HCT116 (cell line): ENCODE results near the gene LRBA. TPM values are rescaled to one million over a fixed set of nuclear protein-coding genes. Genes with fewer than 3 reads are reported as not detected.
"Not testable (repeated sequence)": the region's sequence is repeated elsewhere in the genome, so short reads cannot be mapped to it uniquely, and the experiment has no call there.

Experiments used
- ATAC-seq: fragments of 200-7000 bp; cut with Tn5 transposase; 2 replicates; pipeline ENCODE4 v1.9.1; 2020; ENCODE audit warnings: mild to moderate bottlenecking, moderate library complexity
- BruUV-seq: library from RNA; stranded (reverse); fragments of 400-500 nt; replicated peaks from 2 replicates; lab custom pipeline; 2021; lab: Mats Ljungman, UMichigan
- CTCF ChIA-PET: fragments of 300-600 bp; sonication (Branson Sonifier 250); formaldehyde crosslinking; loops from one replicate; lab custom pipeline; 2021; ENCODE audit warnings: antibody characterized with exemption; lab: Charles Lee
- POLR2A ChIA-PET: fragments of 300-600, 350-600 bp; sonication (Branson Sonifier 250); formaldehyde crosslinking; loops from one replicate; lab custom pipeline; 2021; ENCODE audit warnings: antibody characterized with exemption; lab: Charles Lee
- RAD21 ChIA-PET, 2 experiments: fragments of 300-600 bp; sonication (Branson Sonifier 250); formaldehyde crosslinking; loops; one replicate each; lab custom pipeline; 2023; ENCODE audit warnings: low total read pairs in 2 of 2; ENCODE audit not compliant: uncharacterized antibody in 2 of 2, unreplicated experiment in 2 of 2, low non-redundant PET in 1 of 2; lab: Charles Lee
- DNase-seq: peaks from one replicate; pipeline ENCODE4 v3.0.0-alpha.2; 2010; ENCODE audit warnings: low read depth, low spot score
- H2AFZ ChIP-seq: fragments of 200-600 bp; shearing (Covaris generic), sonication (generic); 2 replicates; pipeline ENCODE4 v1.6.1; 2017; ENCODE audit warnings: low read depth, mixed run types, mixed read lengths, antibody characterized with exemption, low read length; ENCODE audit not compliant: poor library complexity, severe bottlenecking
- H3K27ac ChIP-seq: 2 replicates; pipeline ENCODE4 v1.5.1; 2012; ENCODE audit warnings: low read depth, low read length
- H3K27me3 ChIP-seq: fragments of 200-600 bp; sonication (generic); 2 replicates; pipeline ENCODE4 v1.6.1; 2016; ENCODE audit warnings: mixed run types, low read length, mixed read lengths; ENCODE audit not compliant: insufficient read depth
- H3K36me3 ChIP-seq, 2 experiments: fragments of 200-500 bp in 1 of 2; fragments of 200-600 bp in 1 of 2; sonication (Bioruptor generic) in 1 of 2; sonication (generic) in 1 of 2; 2 replicates each; pipeline versions ENCODE4 v1.5.1 to v1.6.1; 2014 to 2016; ENCODE audit warnings: low read length in 2 of 2, inconsistent platforms in 1 of 2, mixed read lengths in 1 of 2, mixed run types in 1 of 2; ENCODE audit not compliant: insufficient read depth in 2 of 2, control insufficient read depth in 1 of 2
- H3K4me1 ChIP-seq, 2 experiments: fragments of 200-600 bp in 1 of 2; sonication (generic) in 1 of 2; 2 replicates each; pipeline versions ENCODE4 v1.5.1 to v1.6.1; 2012 to 2017; ENCODE audit warnings: low read length in 2 of 2, inconsistent platforms in 1 of 2, mild to moderate bottlenecking in 1 of 2, mixed read lengths in 1 of 2, mixed run types in 1 of 2, moderate library complexity in 1 of 2; ENCODE audit not compliant: insufficient read depth in 2 of 2, control insufficient read depth in 1 of 2
- H3K4me2 ChIP-seq: fragments of 200-600 bp; sonication (generic); 2 replicates; pipeline ENCODE4 v1.6.1; 2017; ENCODE audit warnings: mixed run types, low read length, mixed read lengths
- H3K4me3 ChIP-seq, 2 experiments: fragments of 200-600 bp in 1 of 2; sonication (generic) in 1 of 2; replicated peaks in 1 of 2; 2 replicates each; pipeline ENCODE4 v1.5.1; 2011 to 2016; ENCODE audit warnings: low read length in 2 of 2, control low read depth in 1 of 2, low read depth in 1 of 2, mild to moderate bottlenecking in 1 of 2, mixed read lengths in 1 of 2, mixed run types in 1 of 2
- H3K79me2 ChIP-seq: fragments of 200-600 bp; sonication (generic); 2 replicates; pipeline ENCODE4 v1.6.1; 2017; ENCODE audit warnings: mild to moderate bottlenecking, mixed run types, low read length, moderate library complexity, mixed read lengths; ENCODE audit not compliant: insufficient read depth
- H3K9ac ChIP-seq: fragments of 200-600 bp; sonication (generic); 2 replicates; pipeline ENCODE4 v1.6.1; 2016; ENCODE audit warnings: low read length, mixed read lengths
- H3K9me2 ChIP-seq: fragments of 200-600 bp; sonication (generic), shearing (Covaris generic); 2 replicates; pipeline ENCODE4 v1.6.1; 2017; ENCODE audit warnings: mixed run types, mild to moderate bottlenecking, moderate library complexity; ENCODE audit not compliant: insufficient read depth
- H3K9me3 ChIP-seq, 2 experiments: fragments of 200-500 bp in 1 of 2; fragments of 200-600 bp in 1 of 2; sonication (Bioruptor generic) in 1 of 2; sonication (generic) in 1 of 2; 2 replicates each; pipeline ENCODE4 v1.6.1; 2014 to 2017; ENCODE audit warnings: low read length in 2 of 2, mixed read lengths in 2 of 2, inconsistent platforms in 1 of 2, low read depth in 1 of 2, mild to moderate bottlenecking in 1 of 2, mixed run types in 1 of 2, moderate library complexity in 1 of 2; ENCODE audit not compliant: control insufficient read depth in 1 of 2, insufficient read depth in 1 of 2
- H4K20me1 ChIP-seq: fragments of 200-600 bp; sonication (generic), shearing (Covaris generic); 2 replicates; pipeline ENCODE4 v1.6.1; 2017; ENCODE audit warnings: mixed run types, mild to moderate bottlenecking, moderate library complexity; ENCODE audit not compliant: insufficient read depth
- CBX3 ChIP-seq: IDR thresholded peaks from 2 replicates; pipeline ENCODE4 v1.6.1; 2012; ENCODE audit warnings: low read depth
- CEBPB ChIP-seq: IDR thresholded peaks from 2 replicates; pipeline ENCODE4 v1.6.1; 2012; ENCODE audit warnings: low read depth
- EZH2phosphoT487 ChIP-seq: fragments of 200-600 bp; IDR thresholded peaks from 2 replicates; pipeline ENCODE4 v1.6.1; 2018; ENCODE audit warnings: antibody characterized with exemption, borderline replicate concordance
- FOSL1 ChIP-seq: IDR thresholded peaks from 2 replicates; pipeline ENCODE4 v1.6.1; 2012; ENCODE audit warnings: low read depth
- JUND ChIP-seq: IDR thresholded peaks from 2 replicates; pipeline ENCODE4 v1.6.1; 2012
- POLR2A ChIP-seq: IDR thresholded peaks from 2 replicates; pipeline ENCODE4 v1.7.0; 2011; ENCODE audit warnings: borderline replicate concordance; ENCODE audit not compliant: insufficient read depth, insufficient read length; ENCODE audit errors: extremely low read depth
- POLR2AphosphoS5 ChIP-seq: IDR thresholded peaks from 2 replicates; pipeline ENCODE4 v1.6.1; 2011; ENCODE audit warnings: mild to moderate bottlenecking, low read depth, low read length, moderate library complexity
- SIN3A ChIP-seq: IDR thresholded peaks from 2 replicates; pipeline ENCODE4 v1.6.1; 2012; ENCODE audit warnings: low read depth
- SP1 ChIP-seq: IDR thresholded peaks from 2 replicates; pipeline ENCODE4 v1.6.1; 2012; ENCODE audit warnings: low read depth
- TCF7L2 ChIP-seq: IDR thresholded peaks from 2 replicates; pipeline ENCODE4 v1.7.0; 2011; ENCODE audit warnings: borderline replicate concordance, inconsistent platforms; ENCODE audit not compliant: insufficient read depth, insufficient read length; ENCODE audit errors: extremely low read depth
- ZFX ChIP-seq: fragments of 450-650 bp; IDR thresholded peaks from 2 replicates; pipeline ENCODE4 v1.6.1; 2017
- intact Hi-C: fragments of 100-400 bp; cut with micrococcal nuclease; formaldehyde crosslinking; loops from 2 replicates; pipeline ENCODE4 v1.10.0; 2022
- total RNA-seq: library from RNA; stranded (reverse); gene quantifications from one replicate; pipeline ENCODE4 v1.2.1, GENCODE V29; 2021; ENCODE audit not compliant: unreplicated experiment
- TF ChIP-seq, protein P1 (sequence below): IDR thresholded peaks from 2 replicates; pipeline ENCODE4 v1.6.1; 2012

Gene LRBA
- total RNA-seq, 1 experiment from 2014 or later = 79.8 TPM

DNA sequence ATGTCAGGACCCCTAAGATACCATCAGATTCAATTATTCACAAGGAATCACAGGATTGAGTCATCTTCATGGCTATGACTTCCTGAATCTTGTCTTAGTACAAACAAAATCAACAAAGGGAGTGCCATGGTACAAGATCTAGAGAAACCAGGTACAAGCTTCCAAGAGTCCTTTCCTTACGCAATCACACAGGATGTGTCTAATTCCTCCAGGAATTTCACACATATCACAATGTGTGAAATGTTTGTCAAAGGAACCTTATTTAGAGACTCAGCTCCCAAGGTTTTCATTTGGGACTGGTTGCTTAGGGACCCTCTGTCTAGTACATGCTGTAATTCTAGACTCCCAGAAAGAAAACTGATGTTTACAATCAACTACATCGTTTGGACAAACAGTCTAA lies 350.1 kb downstream of the LRBA start:
- no peaks in the 10 kb centered on the region for H3K9me3 ChIP-seq
- no peak for ATAC-seq
- no TSS peak for BruUV-seq
- DNase-seq = peak; percentile 26
- no peak overlapping the region for H3K4me3 ChIP-seq
- TF ChIP-seq, protein P1, sequence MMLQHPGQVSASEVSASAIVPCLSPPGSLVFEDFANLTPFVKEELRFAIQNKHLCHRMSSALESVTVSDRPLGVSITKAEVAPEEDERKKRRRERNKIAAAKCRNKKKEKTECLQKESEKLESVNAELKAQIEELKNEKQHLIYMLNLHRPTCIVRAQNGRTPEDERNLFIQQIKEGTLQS = no peak
- TF ChIP-seq JUND = peak; percentile 26; the same call in 1 of the 2 replicates
- peak; percentile 56; the same call in 1 of the 2 replicates for TF ChIP-seq CBX3
- TF ChIP-seq CEBPB = peak; percentile 96
- no peak for TF ChIP-seq POLR2A
- peak; percentile 45; the same call in 1 of the 2 replicates for TF ChIP-seq FOSL1
- TF ChIP-seq EZH2phosphoT487 = no peak
- TF ChIP-seq SP1 = peak; percentile 37
- TF ChIP-seq TCF7L2 = no peak
- no peaks in the 10 kb centered on the region for H4K20me1 ChIP-seq
- POLR2A ChIA-PET = no interaction called here
- no peak overlapping the region for H3K9ac ChIP-seq
- H3K9me2 ChIP-seq = no peaks in the 10 kb centered on the region
- no peaks in the 10 kb centered on the region for H3K27me3 ChIP-seq
- no peak overlapping the region for H2AFZ ChIP-seq
- H3K4me1 ChIP-seq = peaks cover 2 to 11% of the 10 kb centered on the region in 2 experiments; a peak in 3 of 4 replicates
- H3K4me2 ChIP-seq = peak overlapping the region; percentile 20
- RAD21 ChIA-PET = no interaction called here
- no peaks in the 10 kb centered on the region for H3K79me2 ChIP-seq
- intact Hi-C loops = no loop called here
- no peaks in the 10 kb centered on the region for H3K36me3 ChIP-seq
- CTCF ChIA-PET = no interaction called here
- no peak overlapping the region for H3K27ac ChIP-seq

DNA sequence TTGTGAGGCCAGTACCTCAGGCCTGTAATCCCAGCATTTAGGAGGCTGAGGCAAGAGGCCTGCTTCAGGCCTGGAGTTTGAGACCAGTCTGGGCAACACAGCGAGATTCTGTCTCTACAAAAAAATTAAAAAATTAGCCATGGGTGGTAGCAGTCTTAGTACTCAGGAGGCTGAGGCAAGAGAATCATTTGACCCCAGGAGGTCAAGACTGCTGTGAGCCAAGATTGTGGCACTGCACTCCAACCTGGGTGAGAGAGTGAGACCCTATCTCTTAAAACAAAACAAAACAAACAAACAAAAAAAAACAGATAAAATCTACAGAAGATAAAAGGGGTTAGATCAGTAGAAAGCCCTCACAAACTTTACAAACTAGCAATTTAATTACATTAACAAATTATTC lies 352.4 kb downstream of the LRBA start:
- Histone ChIP-seq H3K79me2 (no peaks in the 10 kb centered on the region), H3K36me3 (no peaks in the 10 kb centered on the region), H3K9ac (no peak overlapping the region), H3K9me3 (no peaks in the 10 kb centered on the region), H3K4me1 (peaks cover 2 to 11% of the 10 kb centered on the region in 2 experiments; a peak in 3 of 4 replicates), H3K27me3 (no peaks in the 10 kb centered on the region), H3K27ac (no peak overlapping the region)
- POLR2A ChIA-PET = no interaction called here
- no peak for DNase-seq
- intact Hi-C loops = no loop called here
- TF ChIP-seq ZFX = no peak
- TF ChIP-seq SIN3A = no peak
- TF ChIP-seq POLR2AphosphoS5 = no peak
- TF ChIP-seq, all 23 proteins: peak for 0
- no peak for ATAC-seq
- H3K4me2 ChIP-seq = no peak overlapping the region
- no peaks in the 10 kb centered on the region for H4K20me1 ChIP-seq
- no peaks in the 10 kb centered on the region for H3K9me2 ChIP-seq
- BruUV-seq = no TSS peak
- RAD21 ChIA-PET = no interaction called here
- CTCF ChIA-PET = no interaction called here
- no peak overlapping the region for H3K4me3 ChIP-seq
- no peak overlapping the region for H2AFZ ChIP-seq

DNA sequence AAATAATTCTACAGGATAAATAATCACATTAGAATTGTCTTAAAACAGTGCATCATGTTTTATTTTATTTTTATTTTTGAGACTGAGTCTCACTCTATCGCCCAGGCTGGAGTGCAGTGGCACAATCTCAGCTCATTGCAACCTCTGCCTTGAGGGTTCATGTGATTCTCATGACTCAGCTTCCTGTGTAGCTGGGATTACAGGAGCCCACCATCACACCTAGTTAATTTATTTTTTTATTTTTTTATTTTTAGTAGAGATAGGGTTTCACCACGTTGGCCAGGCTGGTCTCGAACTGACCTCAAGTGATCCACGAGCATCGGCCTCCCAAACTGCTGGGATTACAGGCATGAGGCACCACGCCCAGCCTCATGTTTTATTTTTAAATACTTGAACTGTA lies 353.5 kb downstream of the LRBA start:
- RAD21 ChIA-PET = interaction anchor here in 1 of 2 experiments (0.7 kb wide), 1 partner anchor 290 kb away, joined by 6 read pairs; no protein-coding TSS in a partner anchor
- H2AFZ ChIP-seq, H3K4me3 ChIP-seq, DNase-seq, H3K9ac ChIP-seq, H3K9me2 ChIP-seq, H3K27me3 ChIP-seq, intact Hi-C loops, H3K4me2 ChIP-seq, BruUV-seq, H3K79me2 ChIP-seq, H3K27ac ChIP-seq, ATAC-seq, CTCF ChIA-PET, H4K20me1 ChIP-seq, H3K9me3 ChIP-seq, H3K36me3 ChIP-seq: not testable (repeated sequence)
- H3K4me1 ChIP-seq = peaks cover 2 to 11% of the 10 kb centered on the region in 2 experiments; a peak in 3 of 4 replicates
- POLR2A ChIA-PET = interaction anchor here (0.5 kb wide), 1 partner anchor 32 kb away, joined by 5 read pairs; no protein-coding TSS in a partner anchor
